ENCODE measurements around the gene FHOD1.

The FHOD1 gene

DNA sequence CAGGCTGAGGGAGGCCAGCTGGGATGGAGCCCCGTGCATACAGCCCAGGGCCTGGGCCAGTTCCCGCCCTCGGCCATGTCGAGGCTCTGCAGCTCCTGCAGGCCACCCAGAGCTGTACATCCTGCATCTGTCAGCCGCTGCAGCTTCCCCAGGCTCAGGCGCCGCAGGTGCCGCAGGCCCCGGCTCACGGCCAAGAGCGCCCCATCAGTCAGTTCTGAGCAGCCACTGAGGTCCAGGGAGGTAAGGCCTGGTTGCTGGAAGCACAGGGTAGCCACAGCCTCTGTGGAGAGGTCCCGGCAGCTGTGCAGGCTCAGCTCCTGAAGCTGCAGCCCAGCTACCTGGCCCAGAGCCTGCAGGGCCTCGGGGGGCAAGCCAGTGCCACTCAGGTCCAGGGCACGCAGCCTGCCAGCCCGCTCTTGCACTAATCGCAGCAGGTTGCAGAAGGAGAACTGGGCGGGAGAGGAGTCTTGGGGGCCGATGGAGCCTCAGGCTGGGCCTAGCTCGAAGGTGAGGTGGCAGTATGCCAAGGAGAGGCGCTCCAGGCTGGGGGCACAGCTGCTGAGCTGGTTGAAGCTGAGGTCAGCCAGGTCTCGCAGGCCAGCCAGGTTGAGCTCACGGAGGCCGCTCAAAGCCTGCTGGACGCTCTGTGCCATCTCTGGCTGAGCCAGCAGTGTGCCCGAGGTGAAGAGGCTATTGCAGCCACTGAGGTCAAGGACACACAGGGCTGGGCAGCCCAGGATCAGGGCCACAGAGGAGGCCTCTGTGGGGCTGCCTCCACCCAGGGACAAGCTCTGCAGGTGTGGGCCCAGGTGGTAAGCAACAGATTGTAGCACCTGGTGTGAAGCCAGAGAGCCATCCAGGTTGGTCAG lies 37.0 kb downstream of the FHOD1 start:
- DNase-seq (ENCODE audit: insufficient read length, low spot score) (no peak), FAIRE-seq (no peak)

DNA sequence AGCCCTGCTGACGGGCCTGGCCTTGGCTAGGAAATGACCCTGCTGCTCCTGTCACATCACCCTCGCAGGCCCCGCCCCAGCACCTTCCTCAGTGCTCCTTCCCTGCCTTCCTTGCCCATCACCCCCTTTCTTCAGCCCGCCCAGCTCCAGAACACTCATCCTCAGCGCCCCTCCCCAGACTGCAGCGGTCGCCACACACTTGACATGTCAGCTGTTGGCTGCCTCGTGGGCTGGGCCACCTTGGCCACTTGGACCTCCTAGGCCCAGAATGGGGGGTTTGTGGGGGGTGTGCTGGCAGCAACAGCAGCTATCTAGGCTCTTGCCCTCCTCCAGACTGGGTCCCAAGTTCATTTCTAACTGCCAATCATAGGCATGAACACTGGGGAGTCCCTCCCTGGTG lies 37.7 kb downstream of the FHOD1 start:
- FAIRE-seq (no peak), DNase-seq (ENCODE audit: insufficient read length, low spot score) (no peak)

DNA sequence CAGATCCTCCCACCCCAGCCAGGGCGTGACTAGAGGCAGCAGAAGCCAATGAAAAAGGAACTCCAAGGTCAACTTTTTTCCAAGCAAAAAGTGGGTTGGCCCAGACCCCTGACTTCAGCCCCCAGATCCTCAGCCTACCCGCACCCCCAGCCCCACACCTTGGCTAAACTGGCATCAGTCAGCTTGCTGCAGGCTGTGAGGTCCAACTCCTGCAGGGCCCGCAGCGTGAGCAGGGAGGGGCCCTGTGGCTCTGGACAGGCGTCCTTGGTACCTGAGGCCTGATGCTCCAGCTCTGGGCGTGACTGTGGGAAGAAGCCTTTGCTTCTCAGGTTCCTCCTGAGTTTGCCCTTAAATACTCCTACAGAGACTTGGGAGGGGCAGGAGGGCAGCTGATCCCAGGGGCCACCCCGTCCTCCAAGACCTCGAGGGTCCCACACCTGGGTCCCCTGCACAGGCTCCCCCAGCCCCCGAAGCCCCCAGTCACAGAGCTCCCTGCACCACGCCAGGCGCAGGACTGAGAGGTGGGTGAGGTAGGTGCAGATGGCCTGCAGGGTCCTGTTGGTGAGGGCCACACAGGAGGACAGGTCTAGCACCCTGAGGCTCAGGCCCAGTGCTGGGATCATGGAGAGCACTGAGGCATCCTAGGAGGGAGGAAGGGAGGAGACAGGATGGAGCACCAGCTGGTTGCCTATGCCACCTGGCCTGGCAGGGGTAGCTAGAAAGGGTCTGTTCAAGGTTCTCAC lies 39.0 kb downstream of the FHOD1 start:
- DNase-seq (ENCODE audit: insufficient read length, low spot score): no peak
- no peak for FAIRE-seq

DNA sequence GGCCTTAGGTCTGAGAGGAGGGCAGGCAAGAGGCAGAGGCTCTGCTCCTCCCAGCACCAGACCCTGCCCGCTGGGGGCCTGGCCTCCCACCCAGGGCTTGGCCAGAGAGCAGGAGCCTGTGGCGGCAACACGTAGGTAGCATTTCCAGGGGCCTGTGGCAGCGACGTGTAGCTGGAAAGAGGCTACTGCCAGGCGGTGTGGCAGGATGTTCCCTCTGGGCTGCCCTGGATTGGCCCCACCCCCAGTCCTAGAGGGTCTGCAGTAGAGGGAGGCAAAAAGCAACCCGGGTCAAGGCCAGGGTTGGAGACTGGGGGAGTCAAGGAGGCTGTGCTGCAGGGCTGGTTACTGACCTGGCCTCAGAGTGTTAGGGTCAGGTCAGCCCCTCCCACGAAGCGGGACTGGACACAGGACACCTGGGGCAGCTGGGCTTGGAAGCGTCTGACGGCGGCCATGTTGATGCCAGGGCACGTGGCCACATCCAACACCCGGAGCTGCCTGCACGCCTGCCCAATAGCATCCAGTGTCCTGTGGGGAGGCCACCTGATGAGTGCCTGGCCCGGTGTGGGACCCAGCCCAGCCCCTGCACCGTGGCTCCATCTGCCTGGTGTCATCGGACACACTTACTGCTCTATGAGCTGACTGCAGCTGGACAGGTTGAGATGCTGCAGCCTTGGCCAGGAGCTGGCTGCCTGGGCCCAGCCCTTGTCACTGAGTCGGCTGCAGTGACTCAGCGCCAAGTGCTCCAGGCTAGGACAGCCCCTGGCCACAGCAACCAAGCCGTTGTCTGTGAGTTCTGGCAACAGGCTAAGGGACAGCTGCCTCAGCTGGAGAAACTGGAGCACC lies 39.8 kb downstream of the FHOD1 start:
- FAIRE-seq (no peak), DNase-seq (ENCODE audit: insufficient read length, low spot score) (no peak)

DNA sequence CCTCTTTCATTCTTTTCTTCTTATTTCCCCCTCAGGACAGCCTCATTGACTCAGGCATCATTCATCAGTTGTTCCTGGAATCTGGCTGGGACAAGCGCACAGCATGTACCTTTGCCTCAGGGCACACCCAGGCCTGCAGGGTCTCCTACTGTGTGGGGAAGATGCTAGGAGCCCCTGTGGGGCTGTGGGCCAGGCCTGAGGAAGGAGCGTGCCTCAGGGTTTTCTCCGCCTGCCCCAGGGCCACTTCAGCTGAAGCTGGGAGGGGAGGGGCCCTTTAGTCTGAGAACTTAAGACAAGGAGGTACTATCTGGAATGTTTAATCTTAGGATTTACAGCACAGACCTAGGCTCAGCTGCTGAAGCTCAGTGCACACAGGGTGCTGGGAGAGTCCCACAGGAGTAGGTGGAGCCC lies 40.4 kb downstream of the FHOD1 start:
- FAIRE-seq: no peak

DNA sequence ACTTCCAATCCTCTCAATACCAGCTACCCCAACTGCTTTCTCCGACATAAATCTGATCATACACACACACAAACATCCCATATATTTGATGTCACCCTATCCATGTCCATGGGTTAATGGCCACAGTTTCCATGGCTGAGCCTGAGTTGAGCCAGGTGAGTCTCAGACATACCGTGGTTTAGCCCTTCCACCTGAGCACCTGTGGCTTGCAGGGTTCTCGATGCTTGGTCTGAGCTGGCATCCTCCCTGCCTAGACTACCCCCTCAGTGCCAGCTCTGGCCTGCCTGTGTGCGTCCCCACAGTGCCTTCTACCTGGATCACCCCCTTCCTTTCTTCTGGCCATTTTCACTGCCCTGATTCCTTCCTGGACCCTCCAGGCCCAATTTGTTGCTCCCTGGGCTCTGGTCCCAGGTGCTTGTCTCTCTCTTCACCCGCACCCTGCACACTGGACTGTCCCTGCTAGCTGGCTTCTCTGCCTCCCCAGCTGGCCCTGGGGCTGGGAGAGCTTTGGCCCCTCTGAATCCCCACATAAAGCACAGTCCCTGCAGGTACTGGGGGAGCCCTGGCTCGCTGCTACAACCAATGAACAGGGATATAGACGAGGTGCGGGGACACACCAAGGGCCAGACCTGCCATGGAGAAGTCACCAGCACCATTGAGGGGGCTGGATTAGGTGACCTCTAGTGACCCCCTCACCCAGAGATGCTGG lies 41.0 kb downstream of the FHOD1 start:
- DNase-seq (ENCODE audit: insufficient read length, low spot score): no peak
- no peak for FAIRE-seq

More for the DNA sequence above, 40.4 kb downstream of the FHOD1 start:
- DNase-seq (ENCODE audit: insufficient read length, low spot score): no peak

DNA sequence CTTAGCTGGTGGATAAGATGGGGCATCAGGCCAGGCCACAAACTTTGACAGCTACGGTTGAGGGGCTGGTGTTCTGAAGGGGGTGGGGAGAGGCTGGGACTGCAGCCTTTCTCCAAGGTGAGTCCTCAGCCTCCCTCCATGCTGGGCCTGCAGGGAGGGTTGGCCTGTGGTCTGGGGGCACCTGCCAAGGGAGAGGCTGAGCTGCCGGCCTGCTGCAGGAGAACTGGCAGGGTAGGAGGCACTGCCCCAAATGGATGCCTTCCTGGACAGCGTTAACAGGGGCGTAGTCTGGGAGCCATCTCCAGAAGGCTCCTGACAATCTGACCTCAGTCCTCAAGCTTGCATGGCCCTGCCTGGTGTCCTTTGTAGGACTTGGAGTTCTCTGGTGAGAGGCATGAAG lies 43.2 kb downstream of the FHOD1 start:
- no peak for DNase-seq (ENCODE audit: insufficient read length, low spot score)
- FAIRE-seq: no peak

DNA sequence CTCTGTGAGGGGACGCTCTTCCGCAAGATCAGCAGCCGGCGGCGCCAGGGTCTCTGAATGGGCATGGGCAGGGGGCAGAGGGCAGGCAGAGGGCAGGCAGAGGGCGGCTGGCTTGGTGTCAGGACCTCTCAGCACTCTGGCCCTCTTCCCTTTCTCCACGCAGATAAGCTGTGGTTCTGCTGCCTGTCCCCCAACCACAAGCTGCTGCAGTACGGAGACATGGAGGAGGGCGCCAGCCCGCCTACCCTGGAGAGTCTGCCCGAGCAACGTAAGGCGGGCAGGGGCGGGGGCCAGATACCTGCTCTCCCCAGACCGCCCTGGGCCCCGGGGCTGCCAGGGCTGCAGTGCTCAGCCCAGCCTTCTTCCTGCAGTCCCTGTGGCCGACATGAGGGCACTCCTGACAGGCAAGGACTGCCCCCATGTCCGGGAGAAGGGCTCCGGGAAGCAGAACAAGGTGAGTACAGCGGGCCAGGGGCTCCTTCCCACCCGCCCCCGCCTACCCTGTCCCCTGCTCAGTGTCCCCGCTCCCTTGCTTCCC lies 44.3 kb downstream of the FHOD1 start:
- DNase-seq (ENCODE audit: insufficient read length, low spot score): no peak
- no peak for FAIRE-seq

DNA sequence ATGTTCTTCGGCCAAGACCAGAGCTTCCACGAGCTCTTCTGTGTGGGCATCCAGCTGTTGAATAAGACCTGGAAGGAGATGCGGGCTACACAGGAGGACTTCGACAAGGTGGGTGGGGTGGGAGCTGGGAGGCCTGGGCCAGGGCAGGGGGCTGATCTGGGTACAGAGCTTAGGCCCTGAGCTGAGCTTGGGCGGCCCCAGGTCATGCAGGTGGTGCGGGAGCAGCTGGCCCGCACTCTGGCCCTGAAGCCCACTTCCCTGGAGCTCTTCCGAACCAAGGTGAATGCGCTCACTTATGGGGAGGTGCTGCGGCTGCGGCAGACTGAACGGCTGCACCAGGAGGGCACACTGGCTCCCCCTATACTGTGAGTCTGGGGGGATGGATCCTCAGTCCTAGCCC lies 44.9 kb downstream of the FHOD1 start:
- no peak for DNase-seq (ENCODE audit: insufficient read length, low spot score)
- no peak for FAIRE-seq

DNA sequence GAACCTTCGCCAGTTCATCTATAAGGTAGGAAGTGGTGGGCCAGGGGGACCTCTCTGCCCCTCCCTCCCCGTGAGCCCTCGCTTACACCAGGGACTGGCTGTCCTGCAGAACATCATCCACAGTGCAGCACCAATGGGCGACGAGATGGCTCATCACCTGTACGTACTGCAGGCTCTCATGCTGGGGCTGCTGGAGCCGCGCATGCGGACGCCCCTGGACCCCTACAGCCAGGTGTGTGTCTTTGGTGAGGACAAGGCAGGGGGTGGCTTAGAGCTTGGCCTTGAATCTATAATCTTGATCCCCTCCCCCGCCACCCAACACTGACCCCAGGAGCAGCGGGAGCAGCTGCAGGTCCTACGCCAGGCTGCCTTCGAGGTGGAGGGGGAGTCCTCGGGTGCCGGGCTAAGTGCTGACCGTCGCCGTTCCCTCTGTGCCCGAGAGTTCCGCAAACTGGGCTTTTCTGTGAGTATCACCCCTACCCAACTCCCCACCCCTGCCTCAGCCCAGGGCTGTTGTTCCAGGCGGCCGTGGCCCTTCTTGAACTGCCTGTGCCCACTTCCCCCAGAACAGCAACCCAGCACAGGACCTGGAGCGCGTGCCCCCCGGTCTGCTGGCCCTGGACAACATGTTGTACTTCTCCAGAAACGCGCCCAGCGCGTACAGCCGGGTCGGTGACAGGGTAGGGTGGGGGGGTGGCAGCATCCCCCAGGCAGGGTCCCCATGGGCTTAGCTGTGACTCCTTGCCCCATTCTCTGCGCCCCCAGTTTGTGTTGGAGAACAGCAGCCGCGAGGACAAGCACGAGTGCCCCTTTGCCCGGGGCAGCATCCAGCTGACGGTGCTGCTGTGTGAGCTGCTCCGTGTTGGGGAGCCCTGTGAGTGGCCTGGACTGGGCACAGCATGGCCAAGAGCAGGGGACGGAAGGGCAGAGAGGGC lies 45.6 kb downstream of the FHOD1 start:
- DNase-seq (ENCODE audit: insufficient read length, low spot score): no peak
- no peak for FAIRE-seq

DNA sequence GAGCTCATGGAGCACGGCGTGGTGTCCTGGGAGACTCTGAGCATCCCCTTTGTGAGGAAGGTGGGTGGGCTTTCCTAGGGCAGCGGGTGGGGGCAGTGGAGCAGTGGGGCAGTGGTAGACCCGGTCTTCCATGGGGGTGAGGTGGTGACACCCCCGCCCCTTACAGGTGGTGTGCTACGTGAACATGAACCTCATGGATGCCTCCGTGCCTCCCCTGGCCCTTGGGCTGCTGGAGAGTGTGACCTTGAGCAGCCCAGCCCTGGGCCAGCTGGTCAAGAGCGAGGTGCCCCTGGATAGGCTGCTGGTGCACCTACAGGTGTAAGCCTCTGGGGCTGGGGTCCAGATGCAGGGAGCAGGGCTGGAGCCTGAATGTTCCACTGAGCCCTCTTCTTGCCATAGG lies 46.8 kb downstream of the FHOD1 start:
- no peak for DNase-seq (ENCODE audit: insufficient read length, low spot score)
- FAIRE-seq: no peak

DNA sequence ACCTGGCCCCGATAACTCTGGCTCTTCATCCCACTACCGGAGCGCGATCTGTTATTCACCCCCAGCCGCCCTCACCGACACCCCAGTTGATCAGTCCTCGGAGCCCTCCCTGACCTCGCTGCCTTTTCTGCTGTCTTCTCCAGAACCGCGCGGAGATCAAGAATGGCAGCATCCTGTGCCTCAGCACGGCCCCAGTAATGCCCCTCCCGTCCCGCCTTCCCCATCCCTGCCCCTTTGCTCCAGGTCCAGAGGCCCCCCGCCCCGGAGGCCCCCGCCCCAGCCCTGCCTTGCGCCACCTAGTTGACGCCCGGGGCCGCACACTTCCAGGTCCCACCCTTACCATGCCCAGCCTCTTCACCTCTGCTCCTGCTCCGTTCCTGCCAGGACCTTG lies 47.5 kb downstream of the FHOD1 start:
- DNase-seq (ENCODE audit: insufficient read length, low spot score): no peak

DNA sequence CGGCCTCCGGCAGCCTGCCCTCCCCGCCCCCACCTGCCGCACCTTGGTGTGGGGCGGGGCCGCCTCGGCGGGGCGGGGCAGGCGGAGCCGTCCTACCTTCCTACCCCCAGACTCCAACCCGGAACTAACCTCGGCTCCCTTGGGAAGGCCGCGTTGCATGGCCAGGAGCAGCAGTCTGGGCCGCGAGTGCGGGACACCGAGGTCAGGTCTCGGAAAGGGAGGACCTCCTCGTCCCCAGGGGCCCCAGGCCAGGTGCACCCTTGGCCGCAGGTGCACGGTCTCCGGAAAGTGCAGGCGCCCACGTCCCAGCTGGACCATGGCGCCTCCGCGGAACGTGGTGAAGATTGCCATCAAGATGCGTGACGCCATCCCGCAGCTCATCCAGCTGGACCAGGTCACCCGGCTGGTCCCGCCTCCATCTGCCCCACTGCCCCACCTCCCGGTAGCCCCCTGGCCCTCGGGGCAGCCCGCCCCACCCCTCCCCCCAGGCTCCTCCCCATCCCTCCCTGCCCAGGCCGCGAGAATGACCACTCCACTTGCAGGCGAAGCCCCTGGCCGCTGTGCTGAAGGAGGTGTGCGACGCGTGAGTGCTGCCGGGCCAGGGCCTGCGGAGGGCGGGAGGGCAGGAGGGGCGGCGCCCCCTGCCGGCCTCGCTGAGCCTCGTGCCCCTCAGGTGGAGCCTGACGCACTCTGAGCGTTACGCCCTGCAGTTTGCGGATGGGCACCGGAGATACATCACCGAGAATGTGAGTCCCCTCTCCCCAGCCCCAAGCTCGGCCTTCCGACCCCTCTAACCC lies 48.1 kb downstream of the FHOD1 start, which contains the start of gene ELMO3:
Gene ELMO3 (plus strand): TSS at position 121 of the 797 bp plus-strand sequence. CDS start 196 bp downstream, at position 317.
- no peak for DNase-seq (ENCODE audit: insufficient read length, low spot score)

More for the DNA sequence above, 47.5 kb downstream of the FHOD1 start:
- FAIRE-seq: no peak

DNA sequence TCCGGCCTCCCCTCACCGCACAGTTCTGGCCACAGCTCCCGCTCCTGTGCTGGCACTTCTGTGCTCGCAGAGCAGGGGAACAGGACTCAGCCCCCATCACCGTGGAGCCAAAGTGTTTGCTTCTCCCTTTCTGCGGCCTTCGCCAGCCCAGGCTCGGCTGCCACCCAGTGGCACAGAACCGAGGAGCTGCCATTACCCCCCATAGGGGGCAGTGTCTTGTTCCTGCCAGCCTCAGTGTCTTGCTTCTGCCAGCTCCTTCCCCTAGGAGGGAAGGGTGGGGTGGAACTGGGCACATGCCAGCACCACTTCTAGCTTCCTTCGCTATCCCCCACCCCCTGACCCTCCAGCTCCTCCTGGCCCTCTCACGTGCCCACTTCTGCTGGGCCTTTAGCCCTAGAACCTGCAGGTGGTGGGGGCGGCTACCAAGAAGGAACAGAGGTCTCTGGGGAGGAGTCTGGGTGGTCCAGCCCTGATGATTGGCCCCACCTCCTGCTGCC lies 49.0 kb downstream of the FHOD1 start:
- DNase-seq (ENCODE audit: insufficient read length, low spot score) (no peak), FAIRE-seq (no peak)

More for the DNA sequence above, 48.1 kb downstream of the FHOD1 start, which contains the start of gene ELMO3:
- no peak for FAIRE-seq

DNA sequence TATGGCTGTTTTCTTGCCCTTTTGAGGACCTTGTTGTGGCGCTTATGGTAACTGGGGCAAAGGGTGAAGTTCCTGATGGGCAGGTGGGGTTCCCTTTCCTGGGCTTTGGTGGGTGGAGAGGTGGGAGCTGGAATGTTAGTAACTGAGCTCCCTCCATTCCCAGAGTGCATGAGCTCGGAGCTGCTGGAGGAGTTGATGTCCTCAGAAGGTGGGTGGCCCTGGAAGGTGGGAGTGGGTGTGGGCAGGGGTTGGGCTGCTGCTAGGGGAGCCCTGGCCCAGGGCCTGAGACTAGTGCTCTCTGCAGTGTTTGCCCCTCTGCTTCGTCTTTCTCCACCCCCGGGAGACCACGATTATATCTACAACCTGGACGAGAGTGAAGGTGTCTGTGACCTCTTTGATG lies 49.6 kb downstream of the FHOD1 start:
- DNase-seq (ENCODE audit: insufficient read length, low spot score) (no peak), FAIRE-seq (no peak)

DNA sequence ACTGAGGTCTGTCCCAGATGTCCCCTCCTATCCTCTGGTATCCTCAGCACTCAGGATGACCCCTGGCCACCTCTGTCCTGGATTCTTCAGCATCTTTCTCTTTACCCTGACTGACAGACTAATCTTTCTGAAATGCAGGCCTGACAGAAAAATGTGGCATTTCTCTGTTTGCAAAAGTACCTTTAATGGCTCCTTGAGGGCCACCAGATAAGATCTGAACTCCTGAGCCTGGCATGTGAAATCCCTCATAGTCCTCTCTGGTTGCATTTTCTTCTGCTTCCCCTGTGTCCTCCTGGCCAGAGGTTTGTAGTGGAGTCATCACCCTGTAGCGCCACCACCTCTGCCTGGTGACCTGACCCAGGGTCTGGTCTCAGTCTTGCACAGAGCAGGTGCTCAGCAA lies 50.4 kb downstream of the FHOD1 start:
- no peak for DNase-seq (ENCODE audit: insufficient read length, low spot score)
- FAIRE-seq: no peak

DNA sequence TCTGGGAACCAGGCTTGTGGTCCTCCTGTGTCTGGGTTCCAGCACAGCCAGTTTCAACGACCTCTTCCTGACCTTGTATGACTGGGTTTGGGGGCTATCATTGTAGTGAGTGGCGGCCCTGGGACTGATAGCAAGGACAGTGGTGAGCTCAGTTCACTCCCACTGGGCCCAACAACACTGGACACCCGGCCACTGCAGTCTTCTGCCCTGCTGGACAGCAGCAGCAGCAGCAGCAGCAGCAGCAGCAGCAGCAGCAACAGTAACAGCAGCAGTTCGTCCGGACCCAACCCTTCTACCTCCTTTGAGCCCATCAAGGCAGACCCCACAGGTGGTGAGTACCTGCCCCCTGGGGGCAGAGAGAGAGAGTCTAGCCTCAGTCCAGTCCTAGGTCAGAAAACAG lies 51.6 kb downstream of the FHOD1 start:
- DNase-seq (ENCODE audit: insufficient read length, low spot score) (no peak), FAIRE-seq (no peak)

DNA sequence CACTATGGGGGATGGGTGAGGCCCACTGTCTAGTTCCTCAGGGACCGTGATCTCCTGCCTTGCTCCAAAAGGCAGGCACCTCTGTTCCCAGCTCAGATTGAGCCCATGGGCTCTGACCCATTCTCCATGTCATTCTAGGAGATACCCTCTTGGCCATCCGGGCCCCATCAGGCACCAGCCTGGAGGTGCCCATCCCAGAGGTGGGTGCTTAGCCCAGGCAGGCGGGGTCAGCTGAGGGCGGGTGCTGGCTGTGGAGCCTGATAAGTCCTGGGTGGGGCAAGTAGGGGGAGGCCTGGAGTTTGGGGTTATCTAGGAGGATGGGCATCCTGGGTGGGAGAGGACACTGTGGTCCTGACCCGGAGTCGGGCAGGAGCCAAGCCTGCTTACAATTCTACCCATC lies 53.0 kb downstream of the FHOD1 start:
- FAIRE-seq (no peak), DNase-seq (ENCODE audit: insufficient read length, low spot score) (no peak)

Measured in GM19239 (cell line).